GM18907 (cell line): Measurements from ENCODE around the gene TMEM242.

Experiments
- ATAC-seq: cut with Tn5 transposase; IDR thresholded peaks from one replicate; pipeline ENCODE4 v1.9.1; 2021; ENCODE audit warnings: mild to moderate bottlenecking, moderate library complexity; ENCODE audit not compliant: unreplicated experiment

TMEM242 gene

GRCh38 chr6:157272866-157273755 lies 50.2 kb downstream of the TMEM242 start:
- no peak for ATAC-seq

- no peak for ATAC-seq
These were observed 50.9 kb downstream of the TMEM242 start for GRCh38 chr6:157272372-157272771.

- ATAC-seq, result no peak
These were observed 51.4 kb downstream of the TMEM242 start for GRCh38 chr6:157271911-157272310.

- ATAC-seq, result no peak
These were observed 51.9 kb downstream of the TMEM242 start for GRCh38 chr6:157271441-157271840.

- no peak for ATAC-seq
These were observed 52.4 kb downstream of the TMEM242 start for GRCh38 chr6:157270916-157271315.

GRCh38 chr6:157270308-157270707 lies 53.0 kb downstream of the TMEM242 start:
- no peak for ATAC-seq

GRCh38 chr6:157269261-157269794 lies 54.0 kb downstream of the TMEM242 start:
- no peak for ATAC-seq

GRCh38 chr6:157268835-157269234 lies 54.5 kb downstream of the TMEM242 start:
- no peak for ATAC-seq

GRCh38 chr6:157268396-157268795 lies 54.9 kb downstream of the TMEM242 start:
- no peak for ATAC-seq

- no peak for ATAC-seq
These were observed 55.7 kb downstream of the TMEM242 start for GRCh38 chr6:157267654-157268053.

- ATAC-seq, result no peak
These were observed 56.2 kb downstream of the TMEM242 start for GRCh38 chr6:157267109-157267611.

GRCh38 chr6:157266274-157267101 lies 56.8 kb downstream of the TMEM242 start:
- ATAC-seq, result no peak

GRCh38 chr6:157265635-157266034 lies 57.7 kb downstream of the TMEM242 start:
- no peak for ATAC-seq

GRCh38 chr6:157265186-157265585 lies 58.1 kb downstream of the TMEM242 start:
- ATAC-seq, result no peak

- ATAC-seq, result no peak
These were observed 58.6 kb downstream of the TMEM242 start for GRCh38 chr6:157264701-157265100.

- no peak for ATAC-seq
These were observed 59.4 kb downstream of the TMEM242 start for GRCh38 chr6:157263881-157264397.

GRCh38 chr6:157263146-157263545 lies 60.2 kb downstream of the TMEM242 start:
- no peak for ATAC-seq

- ATAC-seq, result no peak
These were observed 61.7 kb downstream of the TMEM242 start for GRCh38 chr6:157261606-157262005.

GRCh38 chr6:157260735-157261410 lies 62.4 kb downstream of the TMEM242 start:
- ATAC-seq, result no peak

GRCh38 chr6:157259443-157259842 lies 63.9 kb downstream of the TMEM242 start:
- no peak for ATAC-seq

- no peak for ATAC-seq
These were observed 64.4 kb downstream of the TMEM242 start for GRCh38 chr6:157258878-157259277.
